HL-60 (cell line): ENCODE data around the gene HS6ST2.

Experiments used
- CTCF ChIP-seq: IDR thresholded peaks from one replicate; pipeline ENCODE4 v1.5.1; 2011; ENCODE audit warnings: low read length, control low read depth, inconsistent platforms; ENCODE audit not compliant: insufficient read depth
- GABPA ChIP-seq: IDR thresholded peaks from 2 replicates; pipeline ENCODE4 v1.6.1; 2012; ENCODE audit warnings: low read depth
- POLR2AphosphoS5 ChIP-seq: IDR thresholded peaks from 2 replicates; pipeline ENCODE4 v1.6.1; 2012; ENCODE audit warnings: low read depth
- SPI1 ChIP-seq: IDR thresholded peaks from 2 replicates; pipeline ENCODE4 v1.6.1; 2012; ENCODE audit warnings: low read depth, mild to moderate bottlenecking, borderline replicate concordance
- TF ChIP-seq, protein P1 (sequence below): IDR thresholded peaks from 2 replicates; pipeline ENCODE4 v1.6.1; 2012; ENCODE audit warnings: low read depth; ENCODE audit not compliant: insufficient replicate concordance

DNA sequence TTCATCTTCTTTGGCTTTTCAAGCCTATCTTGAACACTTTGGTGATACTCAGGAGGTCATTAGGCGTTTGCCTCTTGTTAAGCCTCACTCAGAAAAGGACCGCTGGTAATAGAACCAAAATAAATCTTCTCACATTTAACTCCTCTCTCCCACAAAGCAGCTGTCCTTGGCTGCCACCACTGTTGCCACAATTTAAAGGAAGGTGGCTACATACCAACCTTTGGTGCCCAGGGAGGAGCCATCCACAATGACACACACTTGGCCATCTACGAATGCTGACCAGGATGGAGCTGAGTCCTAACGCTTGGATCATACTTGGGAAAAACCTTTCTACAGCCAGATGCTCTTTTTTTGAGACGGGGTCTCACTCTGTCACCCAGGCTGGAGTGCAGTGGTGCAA is 210.2 kb downstream of the HS6ST2 start:
- TF ChIP-seq CTCF (no peak), GABPA (no peak), POLR2AphosphoS5 (no peak), SPI1 (no peak)
- TF ChIP-seq, protein P1, sequence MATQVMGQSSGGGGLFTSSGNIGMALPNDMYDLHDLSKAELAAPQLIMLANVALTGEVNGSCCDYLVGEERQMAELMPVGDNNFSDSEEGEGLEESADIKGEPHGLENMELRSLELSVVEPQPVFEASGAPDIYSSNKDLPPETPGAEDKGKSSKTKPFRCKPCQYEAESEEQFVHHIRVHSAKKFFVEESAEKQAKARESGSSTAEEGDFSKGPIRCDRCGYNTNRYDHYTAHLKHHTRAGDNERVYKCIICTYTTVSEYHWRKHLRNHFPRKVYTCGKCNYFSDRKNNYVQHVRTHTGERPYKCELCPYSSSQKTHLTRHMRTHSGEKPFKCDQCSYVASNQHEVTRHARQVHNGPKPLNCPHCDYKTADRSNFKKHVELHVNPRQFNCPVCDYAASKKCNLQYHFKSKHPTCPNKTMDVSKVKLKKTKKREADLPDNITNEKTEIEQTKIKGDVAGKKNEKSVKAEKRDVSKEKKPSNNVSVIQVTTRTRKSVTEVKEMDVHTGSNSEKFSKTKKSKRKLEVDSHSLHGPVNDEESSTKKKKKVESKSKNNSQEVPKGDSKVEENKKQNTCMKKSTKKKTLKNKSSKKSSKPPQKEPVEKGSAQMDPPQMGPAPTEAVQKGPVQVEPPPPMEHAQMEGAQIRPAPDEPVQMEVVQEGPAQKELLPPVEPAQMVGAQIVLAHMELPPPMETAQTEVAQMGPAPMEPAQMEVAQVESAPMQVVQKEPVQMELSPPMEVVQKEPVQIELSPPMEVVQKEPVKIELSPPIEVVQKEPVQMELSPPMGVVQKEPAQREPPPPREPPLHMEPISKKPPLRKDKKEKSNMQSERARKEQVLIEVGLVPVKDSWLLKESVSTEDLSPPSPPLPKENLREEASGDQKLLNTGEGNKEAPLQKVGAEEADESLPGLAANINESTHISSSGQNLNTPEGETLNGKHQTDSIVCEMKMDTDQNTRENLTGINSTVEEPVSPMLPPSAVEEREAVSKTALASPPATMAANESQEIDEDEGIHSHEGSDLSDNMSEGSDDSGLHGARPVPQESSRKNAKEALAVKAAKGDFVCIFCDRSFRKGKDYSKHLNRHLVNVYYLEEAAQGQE = no peak
